H1 (cell line): ENCODE measurements around the gene UBE2D2. TPM values are rescaled to one million over a fixed set of nuclear protein-coding genes. Genes with fewer than 3 reads are reported as not detected.

ENCODE experiments used
- GABPA ChIP-seq: IDR thresholded peaks from 2 replicates; pipeline ENCODE4 v1.6.1; 2011; ENCODE audit warnings: mild to moderate bottlenecking, low read length, moderate library complexity, borderline replicate concordance; ENCODE audit not compliant: insufficient read depth
- NRF1 ChIP-seq: IDR thresholded peaks from 2 replicates; pipeline ENCODE4 v1.6.1; 2011; ENCODE audit warnings: mild to moderate bottlenecking, low read depth, low read length, improper control_type of control experiment
- POLR2A ChIP-seq, 2 experiments: IDR thresholded peaks; 1 replicate in 1 of 2; 2 replicates in 1 of 2; pipeline ENCODE4 v1.6.1; 2011; ENCODE audit warnings: low read depth in 2 of 2, low read length in 2 of 2, mild to moderate bottlenecking in 2 of 2; ENCODE audit errors: control extremely low read depth in 1 of 2
- SIN3A ChIP-seq, 2 experiments: IDR thresholded peaks in 1 of 2; conservative IDR thresholded peaks in 1 of 2; 2 replicates each; pipeline ENCODE4 v1.6.1; 2011 to 2012; ENCODE audit warnings: low read length in 2 of 2, improper control_type of control experiment in 1 of 2, low read depth in 1 of 2, mild to moderate bottlenecking in 1 of 2
- YY1 ChIP-seq: IDR thresholded peaks from 2 replicates; pipeline ENCODE4 v1.6.1; 2011; ENCODE audit warnings: low read depth, mild to moderate bottlenecking, low read length
- polyA plus RNA-seq, 7 experiments: library from polyadenylated mRNA; depleted of rRNA in 3 of 7; stranded (reverse) in 5 of 7; unstranded in 2 of 7; fragments of >200 nt in 5 of 7; fragments of 200-250 nt in 2 of 7; gene quantifications; 1 replicate in 5 of 7; 2 replicates in 1 of 7; 4 replicates in 1 of 7; pipeline versions ENCODE4 v1.2.1 to v1.2.3, GENCODE V29; 2011 to 2013; ENCODE audit warnings: missing spikeins in 2 of 7, mixed read lengths in 2 of 7
- total RNA-seq: library from RNA; stranded (reverse); fragmentation: NEBNext Ultra II Directional; extraction: Animal tissue kit (Norgen Biotek cat#: 25700); gene quantifications from 2 replicates; pipeline ENCODE4 v1.2.1, GENCODE V29; 2021
- TF ChIP-seq, protein P1 (sequence below): fragments of 300-600 bp; sonication (generic); IDR thresholded peaks from 2 replicates; pipeline ENCODE4 v1.7.1; 2012; ENCODE audit warnings: low read length, moderate library complexity, mild to moderate bottlenecking, inconsistent platforms; ENCODE audit not compliant: insufficient replicate concordance
- TF ChIP-seq, protein P2 (sequence below): IDR thresholded peaks from 2 replicates; pipeline ENCODE4 v1.6.1; 2012; ENCODE audit warnings: inconsistent platforms

UBE2D2 gene
- total and polyA plus RNA-seq, 2 of the 8 experiments (the other 6 are each of a cell fraction or from before 2014, with no cell fraction given), result 66.9 to 203 TPM

GRCh38 chr5:139638090-139638735 is 77.1 kb downstream of the UBE2D2 start (continued):
- TF ChIP-seq, protein P1, sequence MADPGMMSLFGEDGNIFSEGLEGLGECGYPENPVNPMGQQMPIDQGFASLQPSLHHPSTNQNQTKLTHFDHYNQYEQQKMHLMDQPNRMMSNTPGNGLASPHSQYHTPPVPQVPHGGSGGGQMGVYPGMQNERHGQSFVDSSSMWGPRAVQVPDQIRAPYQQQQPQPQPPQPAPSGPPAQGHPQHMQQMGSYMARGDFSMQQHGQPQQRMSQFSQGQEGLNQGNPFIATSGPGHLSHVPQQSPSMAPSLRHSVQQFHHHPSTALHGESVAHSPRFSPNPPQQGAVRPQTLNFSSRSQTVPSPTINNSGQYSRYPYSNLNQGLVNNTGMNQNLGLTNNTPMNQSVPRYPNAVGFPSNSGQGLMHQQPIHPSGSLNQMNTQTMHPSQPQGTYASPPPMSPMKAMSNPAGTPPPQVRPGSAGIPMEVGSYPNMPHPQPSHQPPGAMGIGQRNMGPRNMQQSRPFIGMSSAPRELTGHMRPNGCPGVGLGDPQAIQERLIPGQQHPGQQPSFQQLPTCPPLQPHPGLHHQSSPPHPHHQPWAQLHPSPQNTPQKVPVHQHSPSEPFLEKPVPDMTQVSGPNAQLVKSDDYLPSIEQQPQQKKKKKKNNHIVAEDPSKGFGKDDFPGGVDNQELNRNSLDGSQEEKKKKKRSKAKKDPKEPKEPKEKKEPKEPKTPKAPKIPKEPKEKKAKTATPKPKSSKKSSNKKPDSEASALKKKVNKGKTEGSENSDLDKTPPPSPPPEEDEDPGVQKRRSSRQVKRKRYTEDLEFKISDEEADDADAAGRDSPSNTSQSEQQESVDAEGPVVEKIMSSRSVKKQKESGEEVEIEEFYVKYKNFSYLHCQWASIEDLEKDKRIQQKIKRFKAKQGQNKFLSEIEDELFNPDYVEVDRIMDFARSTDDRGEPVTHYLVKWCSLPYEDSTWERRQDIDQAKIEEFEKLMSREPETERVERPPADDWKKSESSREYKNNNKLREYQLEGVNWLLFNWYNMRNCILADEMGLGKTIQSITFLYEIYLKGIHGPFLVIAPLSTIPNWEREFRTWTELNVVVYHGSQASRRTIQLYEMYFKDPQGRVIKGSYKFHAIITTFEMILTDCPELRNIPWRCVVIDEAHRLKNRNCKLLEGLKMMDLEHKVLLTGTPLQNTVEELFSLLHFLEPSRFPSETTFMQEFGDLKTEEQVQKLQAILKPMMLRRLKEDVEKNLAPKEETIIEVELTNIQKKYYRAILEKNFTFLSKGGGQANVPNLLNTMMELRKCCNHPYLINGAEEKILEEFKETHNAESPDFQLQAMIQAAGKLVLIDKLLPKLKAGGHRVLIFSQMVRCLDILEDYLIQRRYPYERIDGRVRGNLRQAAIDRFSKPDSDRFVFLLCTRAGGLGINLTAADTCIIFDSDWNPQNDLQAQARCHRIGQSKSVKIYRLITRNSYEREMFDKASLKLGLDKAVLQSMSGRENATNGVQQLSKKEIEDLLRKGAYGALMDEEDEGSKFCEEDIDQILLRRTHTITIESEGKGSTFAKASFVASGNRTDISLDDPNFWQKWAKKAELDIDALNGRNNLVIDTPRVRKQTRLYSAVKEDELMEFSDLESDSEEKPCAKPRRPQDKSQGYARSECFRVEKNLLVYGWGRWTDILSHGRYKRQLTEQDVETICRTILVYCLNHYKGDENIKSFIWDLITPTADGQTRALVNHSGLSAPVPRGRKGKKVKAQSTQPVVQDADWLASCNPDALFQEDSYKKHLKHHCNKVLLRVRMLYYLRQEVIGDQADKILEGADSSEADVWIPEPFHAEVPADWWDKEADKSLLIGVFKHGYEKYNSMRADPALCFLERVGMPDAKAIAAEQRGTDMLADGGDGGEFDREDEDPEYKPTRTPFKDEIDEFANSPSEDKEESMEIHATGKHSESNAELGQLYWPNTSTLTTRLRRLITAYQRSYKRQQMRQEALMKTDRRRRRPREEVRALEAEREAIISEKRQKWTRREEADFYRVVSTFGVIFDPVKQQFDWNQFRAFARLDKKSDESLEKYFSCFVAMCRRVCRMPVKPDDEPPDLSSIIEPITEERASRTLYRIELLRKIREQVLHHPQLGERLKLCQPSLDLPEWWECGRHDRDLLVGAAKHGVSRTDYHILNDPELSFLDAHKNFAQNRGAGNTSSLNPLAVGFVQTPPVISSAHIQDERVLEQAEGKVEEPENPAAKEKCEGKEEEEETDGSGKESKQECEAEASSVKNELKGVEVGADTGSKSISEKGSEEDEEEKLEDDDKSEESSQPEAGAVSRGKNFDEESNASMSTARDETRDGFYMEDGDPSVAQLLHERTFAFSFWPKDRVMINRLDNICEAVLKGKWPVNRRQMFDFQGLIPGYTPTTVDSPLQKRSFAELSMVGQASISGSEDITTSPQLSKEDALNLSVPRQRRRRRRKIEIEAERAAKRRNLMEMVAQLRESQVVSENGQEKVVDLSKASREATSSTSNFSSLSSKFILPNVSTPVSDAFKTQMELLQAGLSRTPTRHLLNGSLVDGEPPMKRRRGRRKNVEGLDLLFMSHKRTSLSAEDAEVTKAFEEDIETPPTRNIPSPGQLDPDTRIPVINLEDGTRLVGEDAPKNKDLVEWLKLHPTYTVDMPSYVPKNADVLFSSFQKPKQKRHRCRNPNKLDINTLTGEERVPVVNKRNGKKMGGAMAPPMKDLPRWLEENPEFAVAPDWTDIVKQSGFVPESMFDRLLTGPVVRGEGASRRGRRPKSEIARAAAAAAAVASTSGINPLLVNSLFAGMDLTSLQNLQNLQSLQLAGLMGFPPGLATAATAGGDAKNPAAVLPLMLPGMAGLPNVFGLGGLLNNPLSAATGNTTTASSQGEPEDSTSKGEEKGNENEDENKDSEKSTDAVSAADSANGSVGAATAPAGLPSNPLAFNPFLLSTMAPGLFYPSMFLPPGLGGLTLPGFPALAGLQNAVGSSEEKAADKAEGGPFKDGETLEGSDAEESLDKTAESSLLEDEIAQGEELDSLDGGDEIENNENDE, result no peak
- no peak for TF ChIP-seq NRF1
- no peak for TF ChIP-seq SIN3A (conservative IDR thresholded peaks at IDR 0.05 in 1 of 2, IDR thresholded peaks at IDR 0.05 in 1 of 2; ENCODE audit: low read depth in 1 of 2, low read length in 2 of 2)
- 0 out of 2 replicates have a peak, but pooled peaks have one; percentile 24 for TF ChIP-seq YY1
- TF ChIP-seq, protein P2, sequence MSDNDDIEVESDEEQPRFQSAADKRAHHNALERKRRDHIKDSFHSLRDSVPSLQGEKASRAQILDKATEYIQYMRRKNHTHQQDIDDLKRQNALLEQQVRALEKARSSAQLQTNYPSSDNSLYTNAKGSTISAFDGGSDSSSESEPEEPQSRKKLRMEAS, result peak; percentile 15; the same call in 1 of the 2 replicates
- peak; percentile 30; the same call in 1 of the 2 replicates for TF ChIP-seq GABPA
- no peak for TF ChIP-seq POLR2A (IDR thresholded peaks at IDR 0.05; ENCODE audit: control extremely low read depth in 1 of 2, low read depth in 2 of 2, low read length in 2 of 2)
